ENCODE results near the gene ZNF611. TPM values are rescaled to one million over a fixed set of nuclear protein-coding genes. Genes with fewer than 3 reads are reported as not detected.

Gene ZNF611
- total and polyA plus RNA-seq, 9 of the 15 experiments (the other 6 are each of a cell fraction or from before 2014, with no cell fraction given) = 3.7 to 29.6 (median 12.8) TPM

DNA sequence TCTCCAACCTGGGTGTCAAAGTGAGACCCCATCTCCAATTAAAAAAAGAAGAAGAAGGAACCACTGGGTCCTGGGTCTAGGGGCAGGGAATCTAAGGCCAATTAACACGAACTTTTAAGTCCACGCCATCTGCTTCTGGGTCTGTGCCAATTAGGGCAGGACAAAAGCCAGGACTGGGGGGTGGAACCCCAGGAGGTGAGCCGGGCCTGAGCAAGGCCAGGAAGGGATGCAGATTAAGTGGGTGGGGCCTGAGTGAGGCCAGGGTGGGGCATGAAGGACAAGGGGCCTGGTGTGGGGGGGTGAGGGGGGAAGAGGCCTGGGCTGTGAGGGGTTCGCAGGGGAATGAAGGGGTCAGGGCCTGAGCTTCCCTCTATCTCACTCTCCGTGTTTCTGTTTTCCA, 70.4 kb downstream of the ZNF611 start:
- peak; percentile 74 to 88 (median 80) for DNase-seq (ENCODE audit: extremely low read depth in 1 of 4, low spot score in 3 of 4)
- TF ChIP-seq TCFL5 (CRISPR knock-in tag; conservative IDR thresholded peaks at IDR 0.05) (no peak), IFI16 (CRISPR knock-in tag; IDR thresholded peaks at IDR 0.05) (no peak), PRMT5 (CRISPR knock-in tag; IDR thresholded peaks at IDR 0.05) (no peak), KLF16 (IDR thresholded peaks at IDR 0.05) (no peak), SMAD2 (IDR thresholded peaks at IDR 0.05; ENCODE audit: low read depth, low read length) (no peak), CXXC5 (CRISPR knock-in tag; IDR thresholded peaks at IDR 0.05) (no peak), HLTF (IDR thresholded peaks at IDR 0.05) (no peak), SMARCC2 (IDR thresholded peaks at IDR 0.05; ENCODE audit: low read depth) (no peak), CBX3 (IDR thresholded peaks at IDR 0.05; ENCODE audit: borderline replicate concordance in 1 of 2, low read length in 2 of 2) (no peak), BCL6 (CRISPR knock-in tag; IDR thresholded peaks at IDR 0.05) (no peak), ASH1L (IDR thresholded peaks at IDR 0.05; ENCODE audit: borderline replicate concordance, low read depth, partially characterized antibody) (no peak), ZNF143 (CRISPR knock-in tag; IDR thresholded peaks at IDR 0.05) (no peak), CTBP1 (IDR thresholded peaks at IDR 0.05; ENCODE audit: borderline replicate concordance) (no peak), DMBX1 (CRISPR knock-in tag; IDR thresholded peaks at IDR 0.05; ENCODE audit: borderline replicate concordance) (no peak), ZBTB7A (IDR thresholded peaks at IDR 0.05; ENCODE audit: borderline replicate concordance, control insufficient read depth, low read depth, low read length) (peak; percentile 20; the same call in 1 of the 2 replicates), ZNF445 (CRISPR knock-in tag; IDR thresholded peaks at IDR 0.05; ENCODE audit: low read depth) (no peak)
- TF ChIP-seq, protein P1, sequence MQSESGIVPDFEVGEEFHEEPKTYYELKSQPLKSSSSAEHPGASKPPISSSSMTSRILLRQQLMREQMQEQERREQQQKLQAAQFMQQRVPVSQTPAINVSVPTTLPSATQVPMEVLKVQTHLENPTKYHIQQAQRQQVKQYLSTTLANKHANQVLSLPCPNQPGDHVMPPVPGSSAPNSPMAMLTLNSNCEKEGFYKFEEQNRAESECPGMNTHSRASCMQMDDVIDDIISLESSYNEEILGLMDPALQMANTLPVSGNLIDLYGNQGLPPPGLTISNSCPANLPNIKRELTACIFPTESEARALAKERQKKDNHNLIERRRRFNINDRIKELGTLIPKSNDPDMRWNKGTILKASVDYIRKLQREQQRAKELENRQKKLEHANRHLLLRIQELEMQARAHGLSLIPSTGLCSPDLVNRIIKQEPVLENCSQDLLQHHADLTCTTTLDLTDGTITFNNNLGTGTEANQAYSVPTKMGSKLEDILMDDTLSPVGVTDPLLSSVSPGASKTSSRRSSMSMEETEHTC (IDR thresholded peaks at IDR 0.05) = no peak
- TF ChIP-seq, protein P2, sequence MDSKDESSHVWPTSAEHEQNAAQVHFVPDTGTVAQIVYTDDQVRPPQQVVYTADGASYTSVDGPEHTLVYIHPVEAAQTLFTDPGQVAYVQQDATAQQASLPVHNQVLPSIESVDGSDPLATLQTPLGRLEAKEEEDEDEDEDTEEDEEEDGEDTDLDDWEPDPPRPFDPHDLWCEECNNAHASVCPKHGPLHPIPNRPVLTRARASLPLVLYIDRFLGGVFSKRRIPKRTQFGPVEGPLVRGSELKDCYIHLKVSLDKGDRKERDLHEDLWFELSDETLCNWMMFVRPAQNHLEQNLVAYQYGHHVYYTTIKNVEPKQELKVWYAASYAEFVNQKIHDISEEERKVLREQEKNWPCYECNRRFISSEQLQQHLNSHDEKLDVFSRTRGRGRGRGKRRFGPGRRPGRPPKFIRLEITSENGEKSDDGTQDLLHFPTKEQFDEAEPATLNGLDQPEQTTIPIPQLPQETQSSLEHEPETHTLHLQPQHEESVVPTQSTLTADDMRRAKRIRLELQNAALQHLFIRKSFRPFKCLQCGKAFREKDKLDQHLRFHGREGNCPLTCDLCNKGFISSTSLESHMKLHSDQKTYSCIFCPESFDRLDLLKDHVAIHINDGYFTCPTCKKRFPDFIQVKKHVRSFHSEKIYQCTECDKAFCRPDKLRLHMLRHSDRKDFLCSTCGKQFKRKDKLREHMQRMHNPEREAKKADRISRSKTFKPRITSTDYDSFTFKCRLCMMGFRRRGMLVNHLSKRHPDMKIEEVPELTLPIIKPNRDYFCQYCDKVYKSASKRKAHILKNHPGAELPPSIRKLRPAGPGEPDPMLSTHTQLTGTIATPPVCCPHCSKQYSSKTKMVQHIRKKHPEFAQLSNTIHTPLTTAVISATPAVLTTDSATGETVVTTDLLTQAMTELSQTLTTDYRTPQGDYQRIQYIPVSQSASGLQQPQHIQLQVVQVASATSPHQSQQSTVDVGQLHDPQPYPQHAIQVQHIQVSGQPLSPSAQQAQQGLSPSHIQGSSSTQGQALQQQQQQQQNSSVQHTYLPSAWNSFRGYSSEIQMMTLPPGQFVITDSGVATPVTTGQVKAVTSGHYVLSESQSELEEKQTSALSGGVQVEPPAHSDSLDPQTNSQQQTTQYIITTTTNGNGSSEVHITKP (IDR thresholded peaks at IDR 0.05; ENCODE audit: partially characterized antibody) = peak; percentile 4

More for the DNA sequence above, 70.4 kb downstream of the ZNF611 start:
- Histone ChIP-seq H3K79me2 (ENCODE audit: control insufficient read depth, insufficient read depth, low read length) (peaks cover 75% of the 10 kb centered on the region), H3K4me3 (no peak overlapping the region), H3K4me2 (ENCODE audit: insufficient read depth, low read length) (peak overlapping the region; percentile 39), H3K4me1 (replicated peaks in 1 of 2; ENCODE audit: control insufficient read depth in 2 of 2, insufficient read depth in 2 of 2, low read length in 2 of 2) (peaks cover 15 to 26% of the 10 kb centered on the region in 2 experiments), H3K27me3 (ENCODE audit: control insufficient read depth in 2 of 2, insufficient read depth in 2 of 2, low read length in 2 of 2) (no peaks in the 10 kb centered on the region), H4K20me1 (replicated peaks; ENCODE audit: control insufficient read depth, insufficient read depth, low read length) (no peaks in the 10 kb centered on the region), H3K9ac (ENCODE audit: insufficient read depth in 1 of 2, low read depth in 2 of 2, low read length in 2 of 2) (peak overlapping the region; percentile 47 to 63; a peak in 3 of 4 replicates), H3K9me1 (ENCODE audit: control insufficient read depth, insufficient read depth, low read length) (peaks cover 2% of the 10 kb centered on the region), H3K27ac (ENCODE audit: extremely low read depth, low read depth, low read length) (peak overlapping the region; percentile 80), H2AFZ (ENCODE audit: low read depth, low read length) (peak overlapping the region; percentile 56; the same call in 1 of the 2 replicates), H3K36me3 (ENCODE audit: control insufficient read depth, insufficient read depth, low read length) (peaks cover 65% of the 10 kb centered on the region; the same call in 2 of the 3 replicates), H3K9me3 (replicated peaks; ENCODE audit: control insufficient read depth, insufficient read depth, low read depth, low read length) (no peaks in the 10 kb centered on the region)
- CTCF ChIA-PET (ENCODE audit: low intra/inter-chr PET ratio) = no interaction called here
- ATAC-seq (peak; percentile 96), FAIRE-seq (peak; percentile 82)
- BruUV-seq (replicated peaks) = no TSS peak
- intact Hi-C loops (cut with micrococcal nuclease) (no loop called here), in situ Hi-C loops (cut with MboI) (no loop called here)
- POLR2A ChIA-PET = interaction anchor here (0.6 kb wide), 3 partner anchors 15 to 453 kb away, joined by 3 to 4 read pairs (median 3); no protein-coding TSS in a partner anchor
- 31% methylated on average over 4 of the region's 5 CpGs for WGBS (ENCODE audit: insufficient coverage, low coverage, missing lambda C conversion rate)

All from K562 (cell line).